CD4-positive, alpha-beta T cell treated with Interleukin-1 beta for 1 hour (primary cell): ENCODE measurements around the gene CCT8.

ENCODE experiments used
- DNase-seq, 2 donors: peaks; one replicate each; pipeline ENCODE4 v3.0.0-alpha.2; 2020 to 2022

The CCT8 gene

GRCh38 chr21:29073222-29074006 is at the start of gene CCT8:
Gene CCT8, minus strand, starts transcription at chr21:29073648. Its CDS starts 58 bp downstream, at chr21:29073590.
- peak; percentile 99 for DNase-seq

GRCh38 chr21:29121759-29122158 is 48.3 kb upstream of the CCT8 start:
- peak in 1 of 2 donors; percentile 16 for DNase-seq

- no peak for DNase-seq
Measured at GRCh38 chr21:29117372-29117955, 44.0 kb upstream of the CCT8 start.

- DNase-seq = no peak
Measured at GRCh38 chr21:29115899-29116298, 42.5 kb upstream of the CCT8 start.

GRCh38 chr21:29114765-29115500 is 41.5 kb upstream of the CCT8 start:
- no peak for DNase-seq

- no peak for DNase-seq
Measured at GRCh38 chr21:29105218-29105617, 31.8 kb upstream of the CCT8 start.

GRCh38 chr21:29104239-29104708 is 30.8 kb upstream of the CCT8 start:
- no peak for DNase-seq

GRCh38 chr21:29102791-29103257 is 29.4 kb upstream of the CCT8 start:
- DNase-seq = no peak

GRCh38 chr21:29098156-29098555 is 24.7 kb upstream of the CCT8 start:
- no peak for DNase-seq

GRCh38 chr21:29096218-29097015 is 23.0 kb upstream of the CCT8 start:
- no peak for DNase-seq

GRCh38 chr21:29092102-29092959 is 18.9 kb upstream of the CCT8 start:
- DNase-seq = no peak

GRCh38 chr21:29091033-29091432 is 17.6 kb upstream of the CCT8 start:
- DNase-seq = no peak

- DNase-seq = no peak
Measured at GRCh38 chr21:29085106-29085752, 11.8 kb upstream of the CCT8 start.

GRCh38 chr21:29084372-29084771 is 10.9 kb upstream of the CCT8 start:
- no peak for DNase-seq

GRCh38 chr21:29083306-29083705 is 9.9 kb upstream of the CCT8 start:
- DNase-seq = no peak

- DNase-seq = no peak
Measured at GRCh38 chr21:29082046-29082815, 8.8 kb upstream of the CCT8 start.

GRCh38 chr21:29080454-29080941 is 7.0 kb upstream of the CCT8 start:
- peak; percentile 38 to 46 for DNase-seq

- peak; percentile 55 to 60 for DNase-seq
Measured at GRCh38 chr21:29078869-29079767, 5.7 kb upstream of the CCT8 start.

- peak in 1 of 2 donors; percentile 34 for DNase-seq
Measured at GRCh38 chr21:29077651-29078090, 4.2 kb upstream of the CCT8 start.
